ENCODE measurements around the gene PRORP.

Gene PRORP

DNA sequence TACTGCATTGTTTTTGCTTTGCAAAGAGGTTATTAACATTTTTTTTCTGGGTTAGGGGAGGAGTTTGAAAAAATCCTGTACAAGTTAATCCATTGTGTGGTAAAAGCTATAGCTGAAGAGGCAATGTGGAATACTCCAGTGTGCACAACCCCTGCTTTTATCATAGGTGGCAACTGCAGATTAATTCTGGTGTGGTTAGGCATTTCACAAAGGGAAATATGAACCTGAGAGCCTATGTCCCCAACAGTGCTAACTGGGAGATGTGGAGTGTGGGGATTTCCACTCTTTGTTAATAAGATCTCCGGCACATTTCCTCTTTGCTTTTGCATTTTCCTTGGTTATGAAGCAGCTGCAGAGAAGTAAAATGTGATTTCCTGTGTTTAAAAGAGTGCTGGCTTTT lies 33.6 kb downstream of the PRORP start:
- no peak for TF ChIP-seq ZFX (IDR thresholded peaks at IDR 0.05; ENCODE audit: borderline replicate concordance)
- TF ChIP-seq, protein P1, sequence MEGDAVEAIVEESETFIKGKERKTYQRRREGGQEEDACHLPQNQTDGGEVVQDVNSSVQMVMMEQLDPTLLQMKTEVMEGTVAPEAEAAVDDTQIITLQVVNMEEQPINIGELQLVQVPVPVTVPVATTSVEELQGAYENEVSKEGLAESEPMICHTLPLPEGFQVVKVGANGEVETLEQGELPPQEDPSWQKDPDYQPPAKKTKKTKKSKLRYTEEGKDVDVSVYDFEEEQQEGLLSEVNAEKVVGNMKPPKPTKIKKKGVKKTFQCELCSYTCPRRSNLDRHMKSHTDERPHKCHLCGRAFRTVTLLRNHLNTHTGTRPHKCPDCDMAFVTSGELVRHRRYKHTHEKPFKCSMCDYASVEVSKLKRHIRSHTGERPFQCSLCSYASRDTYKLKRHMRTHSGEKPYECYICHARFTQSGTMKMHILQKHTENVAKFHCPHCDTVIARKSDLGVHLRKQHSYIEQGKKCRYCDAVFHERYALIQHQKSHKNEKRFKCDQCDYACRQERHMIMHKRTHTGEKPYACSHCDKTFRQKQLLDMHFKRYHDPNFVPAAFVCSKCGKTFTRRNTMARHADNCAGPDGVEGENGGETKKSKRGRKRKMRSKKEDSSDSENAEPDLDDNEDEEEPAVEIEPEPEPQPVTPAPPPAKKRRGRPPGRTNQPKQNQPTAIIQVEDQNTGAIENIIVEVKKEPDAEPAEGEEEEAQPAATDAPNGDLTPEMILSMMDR (IDR thresholded peaks at IDR 0.05) = no peak
- no peak overlapping the region for H3K27ac ChIP-seq

DNA sequence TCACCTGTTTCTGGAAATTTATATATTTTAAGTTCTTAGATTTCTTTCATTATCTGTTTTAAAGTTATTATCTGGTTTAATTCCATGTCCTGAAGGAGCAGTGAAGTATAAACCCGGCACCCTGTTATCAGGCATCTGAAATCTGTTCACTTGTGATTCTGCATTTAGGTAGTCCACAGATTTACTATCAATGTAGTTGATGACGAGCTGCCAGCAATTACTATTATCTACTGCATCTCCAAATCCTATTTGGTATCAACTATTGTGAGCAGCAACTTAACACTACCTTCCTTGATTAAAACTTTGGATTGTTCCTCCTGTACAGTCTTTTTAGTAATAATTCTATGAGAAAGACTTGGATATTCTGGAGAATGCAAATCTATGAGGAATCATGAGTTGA lies 36.1 kb downstream of the PRORP start:
- no peak overlapping the region for H3K27ac ChIP-seq
- TF ChIP-seq, protein P1 (IDR thresholded peaks at IDR 0.05) = no peak
- TF ChIP-seq ZFX (IDR thresholded peaks at IDR 0.05; ENCODE audit: borderline replicate concordance) = no peak

GRCh38 chr14:35158951-35159653 lies 36.8 kb downstream of the PRORP start:
- no peak overlapping the region for H3K27ac ChIP-seq
- TF ChIP-seq, protein P1 (IDR thresholded peaks at IDR 0.05) = no peak
- no peak for TF ChIP-seq ZFX (IDR thresholded peaks at IDR 0.05; ENCODE audit: borderline replicate concordance)

- no peak overlapping the region for H3K27ac ChIP-seq
- no peak for TF ChIP-seq ZFX (IDR thresholded peaks at IDR 0.05; ENCODE audit: borderline replicate concordance)
- TF ChIP-seq, protein P1 (IDR thresholded peaks at IDR 0.05) = no peak
These were observed 37.5 kb downstream of the PRORP start for GRCh38 chr14:35159742-35160409.

- no peak overlapping the region for H3K27ac ChIP-seq
- TF ChIP-seq, protein P1 (IDR thresholded peaks at IDR 0.05) = no peak
- no peak for TF ChIP-seq ZFX (IDR thresholded peaks at IDR 0.05; ENCODE audit: borderline replicate concordance)
These were observed 38.9 kb downstream of the PRORP start for GRCh38 chr14:35161231-35161630.

GRCh38 chr14:35163384-35163783 lies 41.0 kb downstream of the PRORP start:
- no peak overlapping the region for H3K27ac ChIP-seq
- no peak for TF ChIP-seq ZFX (IDR thresholded peaks at IDR 0.05; ENCODE audit: borderline replicate concordance)
- TF ChIP-seq, protein P1 (IDR thresholded peaks at IDR 0.05) = no peak

- no peak overlapping the region for H3K27ac ChIP-seq
- TF ChIP-seq, protein P1 (IDR thresholded peaks at IDR 0.05) = no peak
- TF ChIP-seq ZFX (IDR thresholded peaks at IDR 0.05; ENCODE audit: borderline replicate concordance) = no peak
These were observed 42.5 kb downstream of the PRORP start for GRCh38 chr14:35164849-35165248.
